NCI-H1694 treated with DMSO at 0.1 percent for 48 hours (cell line): ENCODE data around the gene ENPP6.
"Not testable (repeated sequence)": the region's sequence is repeated elsewhere in the genome, so short reads cannot be mapped to it uniquely, and the experiment has no call there.

Source experiments
- DNase-seq: peaks from one replicate; lab custom pipeline; 2025; lab: John Stamatoyannopoulos, UW

The ENPP6 gene

GRCh38 chr4:184059099-184059498 is 158.6 kb downstream of the ENPP6 start:
- DNase-seq, result no peak

DNA sequence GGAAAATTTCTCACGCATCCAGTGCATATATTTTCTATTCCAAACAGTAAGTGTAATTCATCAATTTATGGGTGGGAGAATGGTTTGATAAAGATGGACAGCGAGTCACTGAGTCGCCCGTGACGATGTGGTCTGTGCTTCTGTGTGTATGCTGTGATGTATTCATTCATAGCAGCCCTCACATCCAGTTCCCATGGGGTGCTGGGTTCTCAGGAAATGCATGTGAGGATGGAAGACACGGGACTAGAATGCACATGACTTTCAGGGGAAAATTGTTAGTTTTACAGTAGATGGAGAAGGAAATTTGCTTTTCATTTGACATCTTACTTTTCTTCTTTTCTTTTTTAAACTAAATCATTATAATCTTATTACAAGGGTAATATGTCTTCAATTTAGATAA is 159.6 kb downstream of the ENPP6 start:
- no peak for DNase-seq

DNA sequence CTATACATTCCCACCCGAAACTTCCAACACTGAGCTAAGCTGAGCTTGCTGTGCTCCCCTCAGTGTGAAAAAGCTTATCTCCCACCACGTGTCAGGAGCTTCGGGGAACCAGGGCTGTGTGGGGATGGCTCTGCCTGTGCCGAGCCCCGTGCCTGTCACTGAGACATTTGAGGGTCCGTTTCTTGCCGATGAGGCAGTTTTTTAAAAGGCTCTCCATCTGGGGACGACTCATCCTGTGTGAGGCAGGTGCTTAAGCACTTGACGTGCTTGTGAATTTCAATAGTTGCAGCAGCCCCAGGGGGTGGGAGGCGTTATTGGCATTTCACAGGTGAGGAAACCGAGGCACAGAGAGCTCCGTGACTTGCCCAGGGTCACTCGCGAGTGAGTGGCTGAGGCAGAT is 160.8 kb downstream of the ENPP6 start:
- no peak for DNase-seq

DNA sequence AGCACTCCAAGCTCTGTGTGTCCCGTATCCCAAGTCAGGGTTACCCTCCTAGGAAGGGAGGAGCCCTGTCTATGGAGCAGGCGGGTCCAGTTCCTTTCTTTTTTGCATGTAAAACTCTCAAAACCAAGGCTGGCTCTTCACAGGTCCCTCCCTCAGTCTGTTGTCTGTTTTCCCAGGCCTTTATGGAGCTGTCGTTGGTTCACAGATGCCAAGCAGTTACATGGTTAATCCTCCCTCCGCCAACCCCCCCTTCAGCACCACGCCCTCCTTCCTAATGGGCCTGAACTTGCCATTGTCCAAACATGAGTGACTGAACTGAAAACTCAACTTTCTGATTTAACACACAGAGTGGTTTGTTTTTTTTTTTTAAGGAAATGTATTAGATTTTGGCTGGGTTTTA is 164.2 kb downstream of the ENPP6 start:
- no peak for DNase-seq

DNA sequence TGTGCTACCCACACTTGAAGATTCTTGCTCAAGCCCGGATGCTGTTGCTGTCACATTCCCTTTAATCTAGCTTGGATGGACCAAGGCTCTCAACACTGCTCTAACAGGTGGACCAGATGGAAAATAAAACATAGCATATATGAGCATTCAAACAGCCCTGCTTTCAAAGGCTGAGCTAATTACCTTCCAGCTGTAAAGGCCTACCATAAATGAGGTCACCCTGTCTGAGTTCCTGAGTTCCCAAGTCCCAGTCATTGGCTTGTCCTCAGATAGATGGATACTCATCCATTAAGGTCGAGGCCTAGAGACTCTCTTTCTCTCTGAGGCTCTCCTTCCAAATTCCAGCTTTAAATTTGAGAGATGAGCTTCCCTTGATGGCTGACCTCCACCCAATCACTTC is 165.1 kb downstream of the ENPP6 start:
- DNase-seq, result no peak

DNA sequence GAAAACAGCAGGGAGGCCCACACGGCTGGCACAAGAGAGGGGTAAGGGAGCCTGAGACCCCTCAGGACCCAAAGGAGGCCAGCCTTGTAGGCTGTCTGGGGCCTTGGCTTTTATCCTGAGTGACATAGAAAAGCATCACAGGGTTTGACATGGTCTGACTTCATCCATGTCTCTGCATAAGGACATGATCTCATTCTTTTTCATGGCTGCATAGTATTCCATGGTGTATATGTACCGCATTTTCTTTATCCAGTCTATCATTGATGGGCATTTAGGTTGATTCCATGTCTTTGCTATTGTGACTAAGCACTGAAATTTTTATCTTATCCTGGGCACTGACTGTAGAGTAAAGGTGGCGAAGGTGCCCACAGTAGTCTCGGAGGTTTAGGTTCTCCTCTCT is 166.4 kb downstream of the ENPP6 start:
- DNase-seq, result not testable (repeated sequence)

- no peak for DNase-seq
These were observed 171.5 kb downstream of the ENPP6 start for GRCh38 chr4:184046148-184046547.

DNA sequence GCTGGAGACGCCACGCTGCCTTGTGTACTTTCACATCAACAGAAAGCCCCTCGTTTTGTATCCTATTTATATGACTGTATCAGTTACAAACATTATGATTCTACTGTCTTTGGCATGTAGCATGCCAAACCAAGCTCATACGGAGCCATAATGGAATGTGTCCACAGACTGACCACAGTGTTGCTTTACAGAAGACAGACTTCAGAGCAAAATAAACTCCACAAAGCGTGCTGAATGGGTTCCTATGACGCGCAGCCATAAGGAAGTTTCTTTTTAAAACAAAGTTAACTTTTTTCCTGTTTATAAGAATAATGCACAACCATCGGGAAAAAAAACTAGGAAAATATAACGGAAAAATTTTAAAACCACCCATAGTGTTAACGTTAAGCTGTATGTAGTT is 176.5 kb downstream of the ENPP6 start:
- DNase-seq, result no peak

DNA sequence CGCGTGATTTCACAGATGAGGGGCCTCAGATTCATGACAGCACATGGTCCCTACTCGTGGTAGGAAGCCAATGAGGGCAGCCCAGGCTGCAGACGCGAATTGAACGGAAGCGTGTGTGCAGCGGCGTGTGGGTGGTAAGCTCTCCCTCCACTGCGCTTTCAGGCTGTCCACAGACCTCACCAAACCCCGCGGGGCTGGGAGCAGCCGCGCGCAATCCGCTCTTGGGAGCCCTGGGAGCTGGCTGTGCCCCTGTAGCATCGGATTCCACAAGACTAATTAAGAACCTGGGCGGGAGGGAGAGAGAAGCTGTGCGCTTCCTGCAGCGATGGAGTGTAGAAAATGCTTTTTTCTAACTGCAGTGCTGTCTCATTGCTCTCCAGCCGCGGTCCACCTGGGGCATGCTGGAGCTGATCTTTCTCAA is 177.7 kb downstream of the ENPP6 start:
- no peak for DNase-seq
